ENCODE measurements around the gene CRISPLD2.

Gene CRISPLD2

DNA sequence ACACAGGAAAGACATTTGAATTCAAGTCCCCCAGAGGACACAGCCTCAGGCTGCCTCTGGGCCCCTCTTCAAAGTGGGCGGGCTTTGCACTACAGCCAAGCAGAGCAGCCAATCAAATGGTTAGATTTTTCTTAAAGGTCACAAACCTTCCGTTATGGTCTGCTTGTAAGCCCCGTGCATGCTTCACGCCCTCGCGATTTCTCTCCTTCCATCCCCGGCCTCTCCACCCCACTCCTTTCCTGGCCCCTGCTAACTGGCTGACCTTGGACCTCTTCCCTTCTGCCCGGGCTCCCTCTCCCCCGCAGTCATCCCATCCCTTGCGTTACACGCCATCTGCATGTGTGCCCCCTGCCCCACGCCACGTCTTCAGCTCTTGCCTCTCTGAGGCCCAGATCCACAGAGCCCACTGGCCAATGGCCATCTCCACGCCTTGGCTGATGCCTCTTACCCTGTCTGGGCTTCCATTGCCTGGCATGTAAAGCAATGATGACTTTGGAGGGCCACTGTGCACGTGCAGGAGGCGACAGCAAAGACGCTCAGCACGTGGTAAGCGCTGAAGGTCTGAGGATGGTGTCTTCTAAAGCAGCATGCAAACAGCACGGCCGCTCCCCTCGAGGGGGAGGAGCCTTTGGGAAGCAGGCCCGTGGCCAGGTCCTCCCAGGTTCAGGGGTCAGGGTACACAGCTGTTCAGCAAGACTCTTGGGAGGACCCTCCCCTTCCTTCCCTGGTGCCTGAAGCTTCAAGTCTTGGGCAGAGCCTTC is 104.7 kb downstream of the CRISPLD2 start:
- TF ChIP-seq ZFX (IDR thresholded peaks at IDR 0.05; ENCODE audit: borderline replicate concordance) (no peak), CTCF (IDR thresholded peaks at IDR 0.05) (no peak)
- H3K27ac ChIP-seq, result no peak overlapping the region

DNA sequence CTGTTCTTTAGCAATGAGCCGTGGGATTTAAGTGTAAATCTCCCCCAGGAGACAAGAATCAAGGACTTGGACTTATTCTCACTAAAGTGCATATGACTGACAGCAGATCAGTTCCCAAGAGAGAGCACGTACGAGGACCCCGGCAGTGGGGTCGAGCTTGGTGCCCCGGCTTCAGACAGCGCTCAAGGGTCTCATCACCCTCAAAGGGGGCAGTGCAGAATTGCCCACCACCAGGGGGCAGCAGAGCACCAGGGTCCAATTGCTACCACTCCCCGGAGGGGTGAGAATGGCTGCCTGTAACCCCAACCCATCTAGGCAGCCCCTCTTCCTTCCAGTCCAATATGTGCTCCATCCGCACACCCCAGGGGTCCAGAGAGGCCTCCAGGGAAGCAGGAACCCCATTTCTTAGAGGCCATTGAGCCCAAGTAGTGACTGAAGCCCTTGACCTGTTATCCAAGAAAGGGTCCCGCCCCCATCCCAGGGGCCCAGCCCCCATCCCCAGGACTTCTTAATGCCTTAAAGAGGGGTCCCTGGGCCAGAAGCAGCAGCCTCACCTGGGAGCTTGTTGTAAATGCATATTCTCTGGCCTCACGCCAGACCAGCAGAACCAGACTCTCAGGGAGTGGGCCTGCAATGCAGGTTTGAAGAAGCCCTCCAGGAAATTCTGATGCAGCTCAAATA is 105.4 kb downstream of the CRISPLD2 start:
- TF ChIP-seq ZFX (IDR thresholded peaks at IDR 0.05; ENCODE audit: borderline replicate concordance), result no peak
- peak; percentile 93 for TF ChIP-seq CTCF (IDR thresholded peaks at IDR 0.05)
- H3K27ac ChIP-seq, result no peak overlapping the region

DNA sequence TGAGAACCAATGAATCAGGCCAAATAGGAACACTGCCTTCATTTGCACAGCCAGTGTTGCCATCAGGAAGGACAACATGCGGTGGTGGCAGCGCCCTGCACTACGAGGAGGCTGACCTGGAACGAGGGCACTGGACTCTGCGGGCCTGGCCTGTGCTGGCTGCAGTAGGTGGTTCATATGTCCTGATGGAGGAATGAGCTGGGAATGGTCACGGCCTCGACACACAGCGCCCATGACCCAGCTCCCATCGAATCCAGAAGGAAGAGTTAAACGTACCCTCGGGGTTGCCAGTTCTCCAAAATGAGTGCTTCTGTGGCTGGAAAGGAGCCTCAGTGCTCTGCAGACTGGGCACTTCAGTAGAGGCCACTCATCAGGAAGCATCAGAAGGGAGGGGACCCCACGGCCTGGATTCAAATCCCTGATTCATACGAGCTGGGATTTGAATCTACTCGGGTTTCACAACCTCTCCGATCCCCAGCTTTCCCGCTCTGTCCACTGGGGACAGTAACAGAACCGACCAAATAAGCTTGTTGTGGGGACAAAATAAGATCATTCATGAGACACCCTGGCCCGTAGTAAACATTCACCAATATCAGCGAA is 106.1 kb downstream of the CRISPLD2 start:
- TF ChIP-seq CTCF (IDR thresholded peaks at IDR 0.05) (no peak), ZFX (IDR thresholded peaks at IDR 0.05; ENCODE audit: borderline replicate concordance) (no peak)
- no peak overlapping the region for H3K27ac ChIP-seq

GRCh38 chr16:84926462-84926861 is 106.7 kb downstream of the CRISPLD2 start:
- TF ChIP-seq CTCF (IDR thresholded peaks at IDR 0.05) (no peak), ZFX (IDR thresholded peaks at IDR 0.05; ENCODE audit: borderline replicate concordance) (no peak)
- no peak overlapping the region for H3K27ac ChIP-seq

- TF ChIP-seq CTCF (IDR thresholded peaks at IDR 0.05) (no peak), ZFX (IDR thresholded peaks at IDR 0.05; ENCODE audit: borderline replicate concordance) (no peak)
- no peak overlapping the region for H3K27ac ChIP-seq
Observed at GRCh38 chr16:84927621-84928591, 108.1 kb downstream of the CRISPLD2 start.

DNA sequence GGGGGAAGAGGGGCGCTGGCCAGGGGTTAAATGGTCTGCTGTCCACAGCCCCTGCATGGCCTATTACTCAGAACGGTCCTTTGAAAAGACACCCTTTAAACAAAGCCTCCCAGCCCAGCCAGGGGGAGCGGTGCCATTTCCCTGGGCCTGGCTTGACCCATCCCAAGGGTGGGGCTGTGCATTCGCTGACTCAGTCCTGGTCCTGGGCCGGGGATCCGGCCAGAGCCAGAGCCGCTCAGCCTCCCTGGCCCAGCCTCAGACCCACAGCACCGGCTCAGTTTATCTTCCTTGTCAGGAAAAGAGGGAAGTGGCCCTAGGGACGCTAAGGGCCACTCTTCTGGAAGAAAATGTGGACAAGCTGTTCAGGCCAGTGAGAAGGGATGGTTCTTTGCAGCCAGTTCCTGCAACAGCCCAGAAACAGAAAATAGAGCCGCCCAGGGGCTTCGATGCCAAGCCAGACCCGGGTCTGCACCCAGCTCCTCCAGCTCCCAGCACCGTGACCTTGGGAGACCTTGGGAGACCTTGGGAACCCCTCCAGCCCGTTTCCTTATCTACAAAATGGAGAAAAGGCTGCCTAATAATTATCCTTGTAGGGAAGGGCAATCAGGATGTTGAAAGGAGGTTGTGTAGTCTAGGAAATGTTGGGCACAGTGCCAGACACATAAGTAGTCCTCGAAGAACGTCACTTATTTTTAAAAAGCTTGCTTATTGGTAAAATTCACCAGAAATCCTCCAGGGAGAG is 109.1 kb downstream of the CRISPLD2 start:
- H3K27ac ChIP-seq, result no peak overlapping the region
- TF ChIP-seq ZFX (IDR thresholded peaks at IDR 0.05; ENCODE audit: borderline replicate concordance), result no peak
- no peak for TF ChIP-seq CTCF (IDR thresholded peaks at IDR 0.05)

Data from 22Rv1 (cell line).